NK-92 (cell line): Measurements from ENCODE around the gene SERPINB12.

Experiments used
- DNase-seq: peaks from one replicate; lab custom pipeline; 2025; ENCODE audit not compliant: unreplicated experiment; lab: John Stamatoyannopoulos, UW

Gene SERPINB12

GRCh38 chr18:63542069-63542468 lies at the start of gene SERPINB12:
TSS of gene SERPINB12 (plus strand) at chr18:63542369. CDS start at chr18:63556160, 13,791 bp downstream.
- DNase-seq: no peak

GRCh38 chr18:63492851-63493250 lies 49.3 kb upstream of the SERPINB12 start:
- DNase-seq: no peak

- no peak for DNase-seq
These were observed 46.5 kb upstream of the SERPINB12 start for GRCh38 chr18:63495675-63496074.

- no peak for DNase-seq
These were observed 36.4 kb upstream of the SERPINB12 start for GRCh38 chr18:63505566-63506335.

- DNase-seq: no peak
These were observed 35.9 kb upstream of the SERPINB12 start for GRCh38 chr18:63506336-63506646.

- no peak for DNase-seq
These were observed 33.6 kb upstream of the SERPINB12 start for GRCh38 chr18:63508596-63508995.

GRCh38 chr18:63511285-63511684 lies 30.9 kb upstream of the SERPINB12 start:
- DNase-seq: no peak

- no peak for DNase-seq
These were observed 27.8 kb upstream of the SERPINB12 start for GRCh38 chr18:63514326-63514725.

- no peak for DNase-seq
These were observed 27.1 kb upstream of the SERPINB12 start for GRCh38 chr18:63514888-63515678.

- no peak for DNase-seq
These were observed 26.4 kb upstream of the SERPINB12 start for GRCh38 chr18:63515801-63516200.

GRCh38 chr18:63518178-63519012 lies 23.8 kb upstream of the SERPINB12 start:
- DNase-seq: no peak

GRCh38 chr18:63520053-63520685 lies 22.0 kb upstream of the SERPINB12 start:
- DNase-seq: no peak

- no peak for DNase-seq
These were observed 18.5 kb upstream of the SERPINB12 start for GRCh38 chr18:63523660-63524059.

GRCh38 chr18:63527251-63527650 lies 14.9 kb upstream of the SERPINB12 start:
- no peak for DNase-seq

GRCh38 chr18:63528863-63529492 lies 13.2 kb upstream of the SERPINB12 start:
- DNase-seq: no peak

GRCh38 chr18:63532471-63532870 lies 9.7 kb upstream of the SERPINB12 start:
- DNase-seq: no peak

GRCh38 chr18:63534615-63535014 lies 7.6 kb upstream of the SERPINB12 start:
- no peak for DNase-seq

- DNase-seq: no peak
These were observed 2.2 kb upstream of the SERPINB12 start for GRCh38 chr18:63539904-63540510.

GRCh38 chr18:63544017-63544416 lies 1.8 kb downstream of the SERPINB12 start:
- no peak for DNase-seq

- no peak for DNase-seq
These were observed 2.8 kb downstream of the SERPINB12 start for GRCh38 chr18:63545000-63545399.
